Duodenal mucosa (tissue), 2 donors: Measurements from ENCODE around the gene UBE3C.
"Not testable (repeated sequence)": the region's sequence is repeated elsewhere in the genome, so short reads cannot be mapped to it uniquely, and the experiment has no call there.

ENCODE experiments used
- H3K27ac ChIP-seq: one replicate; pipeline ENCODE4 v1.7.0; 2013; ENCODE audit warnings: low read depth, low read length
- H3K27me3 ChIP-seq, 2 donors: one replicate each; pipeline ENCODE4 v1.7.0; 2013; ENCODE audit warnings: low read length in 2 of 2, control low read depth in 1 of 2; ENCODE audit not compliant: insufficient read depth in 2 of 2, control insufficient read depth in 1 of 2
- H3K36me3 ChIP-seq, 2 donors: one replicate each; pipeline ENCODE4 v1.7.0; 2013; ENCODE audit warnings: low read length in 2 of 2, control low read depth in 1 of 2; ENCODE audit not compliant: insufficient read depth in 2 of 2, control insufficient read depth in 1 of 2
- H3K4me1 ChIP-seq, 2 donors: one replicate each; pipeline ENCODE4 v1.7.0; 2013; ENCODE audit warnings: low read length in 2 of 2, control low read depth in 1 of 2; ENCODE audit not compliant: insufficient read depth in 2 of 2, control insufficient read depth in 1 of 2
- H3K4me3 ChIP-seq, 2 donors: one replicate each; pipeline ENCODE4 v1.7.0; 2013; ENCODE audit warnings: low read length in 2 of 2, low read depth in 1 of 2
- H3K9ac ChIP-seq, 2 donors: one replicate each; pipeline ENCODE4 v1.7.0; 2013; ENCODE audit warnings: low read length in 2 of 2, low read depth in 1 of 2
- H3K9me3 ChIP-seq, 2 donors: one replicate each; pipeline ENCODE4 v1.7.0; 2013; ENCODE audit warnings: low read length in 2 of 2, control low read depth in 1 of 2; ENCODE audit not compliant: control insufficient read depth in 1 of 2

The UBE3C gene

DNA sequence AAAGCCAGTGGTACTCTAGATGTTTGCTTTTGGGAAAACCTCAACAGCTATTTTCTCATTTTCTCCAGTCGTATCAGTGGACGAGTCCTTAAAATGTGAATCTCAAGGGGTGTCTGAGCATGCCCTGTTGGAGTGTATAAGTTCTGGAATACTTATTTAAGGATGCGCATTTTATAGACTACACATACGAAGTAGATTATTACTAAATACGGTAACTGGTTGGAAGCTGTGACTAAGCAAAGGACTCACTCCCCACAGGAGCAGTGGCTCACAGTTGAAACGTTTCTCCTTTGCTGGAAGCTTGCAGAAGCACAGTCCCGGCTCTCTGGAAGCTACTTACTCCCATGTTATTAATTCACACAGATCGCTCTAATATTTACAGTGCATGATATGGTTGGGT lies 107.3 kb downstream of the UBE3C start:
- no peak overlapping the region for H3K27ac ChIP-seq
- H3K9ac ChIP-seq, result no peak overlapping the region
- no peaks in the 10 kb centered on the region for H3K4me1 ChIP-seq
- no peaks in the 10 kb centered on the region for H3K27me3 ChIP-seq
- H3K4me3 ChIP-seq, result no peak overlapping the region
- no peaks in the 10 kb centered on the region for H3K9me3 ChIP-seq
- H3K36me3 ChIP-seq, result peaks cover 13 to 40% of the 10 kb centered on the region in 2 donors

DNA sequence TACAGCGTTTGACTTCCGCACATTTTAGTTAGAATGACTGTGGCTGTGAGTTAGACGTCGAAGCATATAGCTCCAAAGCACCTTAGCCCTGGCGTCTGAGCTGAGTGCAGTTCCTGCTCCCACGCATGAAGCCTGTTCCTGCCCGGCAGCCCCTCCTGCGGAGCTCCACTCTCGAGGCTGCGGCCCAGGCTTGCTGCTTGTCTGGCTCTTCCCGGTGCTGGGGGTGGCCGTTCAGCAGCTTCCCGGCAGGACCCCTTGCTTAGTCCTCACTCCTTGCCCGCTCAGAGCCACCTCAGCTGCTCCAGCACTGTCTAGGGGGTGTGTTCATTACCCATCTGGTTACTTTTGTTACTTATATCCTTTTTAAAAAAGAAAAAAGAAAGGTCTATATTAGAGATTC lies 109.9 kb downstream of the UBE3C start:
- Histone ChIP-seq H3K36me3 (peaks cover 19 to 40% of the 10 kb centered on the region in 2 donors), H3K4me1 (no peaks in the 10 kb centered on the region), H3K9ac (no peak overlapping the region), H3K27me3 (no peaks in the 10 kb centered on the region), H3K9me3 (no peaks in the 10 kb centered on the region), H3K27ac (no peak overlapping the region), H3K4me3 (no peak overlapping the region)

DNA sequence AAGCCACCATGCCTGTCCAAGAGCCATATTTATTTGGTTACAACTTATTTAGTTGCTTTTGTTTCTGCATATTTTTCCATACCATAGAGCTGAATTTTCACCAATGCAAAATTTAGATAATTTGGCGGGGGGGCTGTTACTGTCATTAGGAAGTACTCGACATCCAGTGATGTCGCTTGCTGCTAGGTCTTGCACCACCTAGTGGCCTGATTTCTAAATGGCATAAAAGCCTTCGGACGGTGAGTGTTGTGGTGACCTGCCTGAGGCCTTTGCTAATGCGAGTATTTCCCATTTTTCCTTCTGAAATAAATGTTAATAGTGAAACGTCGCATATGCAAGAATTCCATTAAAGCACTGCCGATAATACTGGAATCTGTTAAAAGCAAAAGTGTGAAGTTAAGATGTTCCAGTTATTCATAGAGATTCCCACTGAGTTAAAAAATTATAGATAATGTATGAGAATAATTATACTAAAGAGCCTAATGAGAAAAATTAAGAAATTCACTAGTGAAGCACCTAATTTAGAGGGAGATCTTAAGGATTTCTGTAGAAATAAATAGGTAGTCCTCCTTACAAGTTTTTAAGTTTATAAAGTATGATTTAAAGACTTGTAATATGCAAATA lies 112.0 kb downstream of the UBE3C start:
- Histone ChIP-seq H3K4me1 (no peaks in the 10 kb centered on the region), H3K27me3 (no peaks in the 10 kb centered on the region), H3K36me3 (peaks cover 27 to 59% of the 10 kb centered on the region in 2 donors), H3K27ac (no peak overlapping the region), H3K9me3 (no peaks in the 10 kb centered on the region), H3K4me3 (no peak overlapping the region), H3K9ac (no peak overlapping the region)

DNA sequence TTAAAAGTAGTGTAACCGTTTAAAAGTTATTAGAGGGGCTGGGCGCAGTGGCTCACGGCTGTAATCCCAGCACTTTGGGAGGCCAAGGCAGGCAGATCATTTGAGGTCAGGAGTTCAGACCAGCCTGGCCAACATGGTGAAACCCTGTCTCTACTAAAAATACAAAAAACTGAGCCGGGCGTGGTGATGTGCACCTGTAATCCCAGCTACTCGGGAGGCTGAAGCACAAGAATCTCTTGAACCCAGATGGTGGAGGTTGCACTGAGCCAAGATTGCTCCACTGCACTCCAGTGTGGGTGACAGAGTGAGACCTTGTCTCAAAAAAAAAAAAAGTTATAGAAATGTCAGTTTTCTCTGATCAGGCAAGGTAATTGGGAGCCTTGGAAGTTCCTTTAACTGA lies 113.1 kb downstream of the UBE3C start:
- H3K4me1 ChIP-seq, H3K9me3 ChIP-seq, H3K4me3 ChIP-seq, H3K27ac ChIP-seq, H3K9ac ChIP-seq, H3K27me3 ChIP-seq: not testable (repeated sequence)
- peaks cover 32 to 62% of the 10 kb centered on the region in 2 donors for H3K36me3 ChIP-seq

DNA sequence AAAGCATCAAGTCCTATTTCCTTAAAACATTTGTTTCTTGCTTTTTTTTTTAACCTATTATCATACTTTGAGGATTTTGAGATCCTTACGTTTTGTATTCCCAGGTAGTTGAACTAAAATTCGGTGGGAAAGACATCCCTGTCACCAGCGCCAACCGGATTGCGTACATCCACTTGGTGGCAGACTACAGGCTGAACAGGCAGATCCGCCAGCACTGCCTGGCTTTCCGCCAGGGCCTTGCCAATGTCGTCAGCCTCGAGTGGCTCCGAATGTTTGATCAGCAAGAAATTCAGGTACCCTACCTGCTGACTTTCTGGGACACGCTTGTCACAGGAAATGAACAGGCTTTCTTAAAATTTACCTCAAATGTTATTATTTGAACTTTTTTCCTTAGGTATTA lies 115.1 kb downstream of the UBE3C start:
- peaks cover 31 to 72% of the 10 kb centered on the region in 2 donors for H3K36me3 ChIP-seq
- no peaks in the 10 kb centered on the region for H3K27me3 ChIP-seq
- no peaks in the 10 kb centered on the region for H3K9me3 ChIP-seq
- no peak overlapping the region for H3K27ac ChIP-seq
- H3K4me1 ChIP-seq, result no peaks in the 10 kb centered on the region
- H3K4me3 ChIP-seq, result no peak overlapping the region
- no peak overlapping the region for H3K9ac ChIP-seq

DNA sequence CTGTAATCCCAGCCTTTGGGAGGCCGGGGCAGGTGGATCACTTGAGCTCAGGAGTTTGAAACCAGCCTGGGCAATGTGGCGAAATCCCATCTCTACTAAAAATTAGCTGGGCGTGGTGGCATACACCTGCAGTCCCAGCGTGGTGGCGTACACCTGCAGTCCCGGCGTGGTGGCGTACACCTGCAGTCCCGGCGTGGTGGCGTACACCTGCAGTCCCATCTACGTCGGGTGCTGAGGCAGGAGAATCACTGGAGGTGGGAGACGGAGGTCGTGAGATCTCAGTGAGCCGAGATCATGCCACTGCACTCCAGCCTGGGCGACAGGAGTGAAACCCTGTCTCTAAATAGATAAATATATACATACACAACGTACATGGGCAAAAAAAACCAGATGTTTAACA lies 116.1 kb downstream of the UBE3C start:
- not testable (repeated sequence) for H3K4me1 ChIP-seq, H3K4me3 ChIP-seq, H3K9ac ChIP-seq, H3K27ac ChIP-seq, H3K9me3 ChIP-seq, H3K27me3 ChIP-seq
- peaks cover 37 to 75% of the 10 kb centered on the region in 2 donors for H3K36me3 ChIP-seq

DNA sequence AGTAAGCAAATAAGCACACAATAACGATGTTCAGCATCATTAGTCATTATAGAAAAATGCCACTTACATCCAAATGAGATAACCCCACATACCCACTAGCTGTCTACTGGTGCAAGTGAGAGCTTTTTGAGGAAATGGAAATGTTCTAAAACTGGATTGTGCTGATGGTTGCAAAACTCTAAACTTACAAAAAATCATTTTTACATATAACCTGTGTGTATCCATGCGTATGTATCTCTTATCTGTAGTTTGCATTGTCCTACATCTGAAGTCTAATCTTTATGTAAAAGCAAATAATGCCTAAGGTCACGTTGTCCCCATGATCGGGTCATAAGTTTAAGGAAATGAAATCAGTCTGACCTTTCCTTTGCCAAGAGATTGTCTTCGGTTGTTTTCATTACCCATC lies 116.5 kb downstream of the UBE3C start:
- H3K27ac ChIP-seq, result no peak overlapping the region
- peaks cover 41 to 75% of the 10 kb centered on the region in 2 donors for H3K36me3 ChIP-seq
- H3K4me1 ChIP-seq, result no peaks in the 10 kb centered on the region

DNA sequence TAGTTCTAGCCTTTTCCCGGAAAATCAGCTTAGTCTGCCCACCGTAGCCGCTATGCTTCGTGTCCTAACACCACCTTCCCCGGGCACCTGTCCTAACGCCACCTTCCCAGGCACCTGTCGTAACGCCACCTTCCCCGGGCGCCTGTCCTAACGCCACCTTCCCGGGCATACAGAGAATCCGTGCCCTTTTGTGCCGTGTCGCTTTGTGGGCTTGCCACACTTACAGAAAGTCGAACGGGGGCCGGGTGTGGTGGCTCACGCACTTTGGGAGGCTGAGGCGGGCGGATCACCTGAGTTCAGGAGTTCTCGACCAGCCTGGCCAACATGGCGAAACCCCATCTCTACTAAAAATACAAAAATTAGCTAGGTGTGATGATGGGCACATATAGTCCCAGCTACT lies 124.4 kb downstream of the UBE3C start:
- Histone ChIP-seq H3K36me3 (peaks cover 39 to 75% of the 10 kb centered on the region in 2 donors), H3K4me3 (no peak overlapping the region), H3K27ac (no peak overlapping the region), H3K4me1 (no peaks in the 10 kb centered on the region), H3K9me3 (no peaks in the 10 kb centered on the region), H3K9ac (no peak overlapping the region), H3K27me3 (no peaks in the 10 kb centered on the region)

More for the DNA sequence above, 116.5 kb downstream of the UBE3C start:
- Histone ChIP-seq H3K9ac (no peak overlapping the region), H3K27me3 (no peaks in the 10 kb centered on the region), H3K4me3 (no peak overlapping the region), H3K9me3 (no peaks in the 10 kb centered on the region)

DNA sequence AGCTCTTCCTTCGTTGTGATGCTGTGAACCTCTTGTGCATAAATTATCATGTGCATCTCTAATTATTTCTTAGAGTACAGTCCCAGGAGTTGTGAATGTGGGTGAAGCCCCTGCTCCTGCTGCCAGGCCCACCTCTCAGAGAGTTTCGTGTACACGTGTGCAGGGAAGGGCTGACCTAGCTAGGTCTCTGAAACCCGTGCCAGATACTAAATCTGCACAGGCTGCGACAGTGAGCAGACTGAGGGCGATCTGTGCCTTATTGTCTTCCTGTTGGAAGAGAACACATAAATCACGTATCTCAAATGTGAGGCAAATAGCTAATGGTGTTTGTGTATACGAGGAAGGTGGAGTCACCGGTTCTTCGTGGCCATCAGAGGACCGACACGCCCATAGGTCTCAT lies 126.3 kb downstream of the UBE3C start:
- no peaks in the 10 kb centered on the region for H3K27me3 ChIP-seq
- H3K27ac ChIP-seq, result no peak overlapping the region
- H3K4me3 ChIP-seq, result no peak overlapping the region
- H3K36me3 ChIP-seq, result peaks cover 40 to 74% of the 10 kb centered on the region in 2 donors
- H3K9me3 ChIP-seq, result no peaks in the 10 kb centered on the region
- H3K9ac ChIP-seq, result no peak overlapping the region
- H3K4me1 ChIP-seq, result no peaks in the 10 kb centered on the region

DNA sequence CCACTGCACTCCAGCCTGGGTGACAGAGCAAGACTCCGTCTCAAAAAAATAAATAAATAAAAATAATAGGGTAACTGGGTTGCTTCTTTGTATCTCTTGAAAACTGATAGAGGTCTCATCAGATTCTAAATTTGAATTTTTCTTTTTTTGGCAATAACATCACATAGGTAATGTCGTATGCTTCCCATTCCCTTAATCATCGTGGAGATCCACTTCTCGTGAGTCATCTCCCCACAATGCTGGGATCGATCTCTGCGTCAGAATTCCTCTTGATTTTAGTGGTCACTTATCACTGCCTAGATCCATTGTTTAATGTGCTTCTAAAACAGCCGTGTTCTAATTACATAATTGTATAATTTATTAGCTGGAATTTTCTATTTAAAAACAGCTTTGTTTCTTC lies 127.5 kb downstream of the UBE3C start:
- Histone ChIP-seq H3K9ac (no peak overlapping the region), H3K36me3 (peaks cover 34 to 71% of the 10 kb centered on the region in 2 donors), H3K27me3 (no peaks in the 10 kb centered on the region), H3K27ac (no peak overlapping the region), H3K4me3 (no peak overlapping the region), H3K9me3 (no peaks in the 10 kb centered on the region), H3K4me1 (no peaks in the 10 kb centered on the region)

DNA sequence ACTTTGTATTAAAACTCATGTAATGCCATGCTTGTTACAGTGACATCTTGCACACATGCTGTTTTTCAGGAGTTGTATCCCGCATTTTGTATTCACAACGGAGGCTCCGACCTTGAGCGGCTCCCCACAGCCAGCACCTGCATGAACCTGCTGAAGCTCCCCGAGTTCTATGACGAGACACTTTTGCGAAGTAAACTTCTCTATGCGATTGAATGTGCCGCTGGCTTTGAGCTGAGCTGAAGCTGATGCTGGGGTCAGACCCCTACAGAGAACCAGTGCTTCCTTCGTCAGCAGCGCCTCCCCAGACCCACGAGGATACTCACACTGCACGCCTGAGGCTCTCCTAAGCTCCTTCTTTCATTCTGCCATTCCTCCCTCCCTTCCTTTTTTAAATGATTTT lies 128.8 kb downstream of the UBE3C start:
- H3K27me3 ChIP-seq, result no peaks in the 10 kb centered on the region
- peaks cover 34 to 76% of the 10 kb centered on the region in 2 donors for H3K36me3 ChIP-seq
- H3K9ac ChIP-seq, result no peak overlapping the region
- no peaks in the 10 kb centered on the region for H3K9me3 ChIP-seq
- H3K27ac ChIP-seq, result no peak overlapping the region
- no peak overlapping the region for H3K4me3 ChIP-seq
- no peaks in the 10 kb centered on the region for H3K4me1 ChIP-seq
